HG03342 (cell line): Measurements from ENCODE around the gene B3GAT1.

ENCODE experiments used
- ATAC-seq: cut with Tn5 transposase; IDR thresholded peaks from one replicate; pipeline ENCODE4 v1.9.1; 2021; ENCODE audit warnings: mild to moderate bottlenecking, moderate library complexity; ENCODE audit not compliant: unreplicated experiment

B3GAT1 gene

GRCh38 chr11:134413043-134413825 lies 1.2 kb upstream of the B3GAT1 start:
- no peak for ATAC-seq

GRCh38 chr11:134410766-134411165 lies 1.3 kb downstream of the B3GAT1 start:
- no peak for ATAC-seq

- no peak for ATAC-seq
These were observed 2.3 kb downstream of the B3GAT1 start for GRCh38 chr11:134409552-134410429.

DNA sequence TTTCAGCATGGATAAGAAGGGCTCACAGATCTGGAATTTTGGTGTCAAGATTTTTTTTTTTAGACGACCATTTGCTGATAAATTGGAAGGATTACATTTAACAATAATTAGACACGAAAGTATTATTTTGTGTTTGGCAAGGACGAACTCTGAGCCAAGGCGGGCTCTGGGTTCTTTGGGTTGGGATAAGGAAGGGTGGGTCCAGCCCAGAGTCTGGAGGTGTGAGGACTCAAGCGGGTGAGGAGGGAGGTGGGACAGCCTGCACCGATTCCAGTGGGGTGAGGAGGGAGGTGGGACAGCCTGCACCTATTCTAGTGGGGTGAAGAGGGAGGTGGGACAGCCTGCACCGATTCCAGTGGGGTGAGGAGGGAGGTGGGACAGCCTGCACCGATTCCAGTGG lies 4.1 kb downstream of the B3GAT1 start:
- ATAC-seq, result no peak

- ATAC-seq, result no peak
These were observed 4.7 kb downstream of the B3GAT1 start for GRCh38 chr11:134407321-134407828.

DNA sequence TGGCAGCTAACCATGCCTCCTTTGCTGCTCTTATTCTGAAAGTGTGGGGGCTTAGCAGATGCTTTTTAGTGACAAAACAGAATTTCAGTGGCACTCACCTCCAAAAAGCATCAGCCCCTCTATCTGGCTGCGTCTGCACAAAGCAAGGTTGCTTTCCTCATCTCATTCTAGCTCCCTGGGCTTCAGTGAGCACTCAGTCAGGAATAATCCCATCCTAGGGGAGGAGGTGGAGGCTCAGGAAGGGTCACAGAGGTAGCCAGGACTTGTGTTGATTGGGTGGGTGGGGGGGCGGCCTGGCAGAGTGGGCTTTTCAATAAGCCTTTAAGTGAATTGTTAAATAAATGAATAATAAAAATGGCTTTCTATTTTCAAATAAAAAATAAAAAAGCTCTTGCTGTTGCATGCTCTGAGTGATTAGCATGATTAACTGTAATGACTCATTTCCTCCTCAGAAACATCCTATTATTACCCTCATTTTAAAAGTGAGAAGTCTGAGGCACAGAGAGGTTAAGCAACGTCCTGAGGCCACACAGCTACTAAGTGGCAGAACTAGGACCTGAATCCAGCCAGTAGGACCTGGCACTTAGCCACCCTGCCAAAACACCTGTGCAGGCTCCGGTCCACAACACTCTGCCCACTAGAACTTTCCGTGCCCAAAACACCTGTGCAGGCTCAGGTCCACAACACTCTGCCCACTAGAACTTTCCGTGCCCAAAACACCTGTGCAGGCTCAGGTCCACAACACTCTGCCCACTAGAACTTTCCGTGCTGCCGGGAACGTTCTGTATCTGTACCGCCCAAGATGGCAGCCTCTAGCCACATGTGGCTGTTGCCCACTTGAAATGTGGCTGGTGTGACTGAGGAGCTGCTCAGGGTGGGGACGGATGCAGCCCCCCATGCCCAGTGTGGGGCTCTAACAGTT lies 5.5 kb downstream of the B3GAT1 start:
- no peak for ATAC-seq

- ATAC-seq, result no peak
These were observed 6.2 kb downstream of the B3GAT1 start for GRCh38 chr11:134405841-134406240.

DNA sequence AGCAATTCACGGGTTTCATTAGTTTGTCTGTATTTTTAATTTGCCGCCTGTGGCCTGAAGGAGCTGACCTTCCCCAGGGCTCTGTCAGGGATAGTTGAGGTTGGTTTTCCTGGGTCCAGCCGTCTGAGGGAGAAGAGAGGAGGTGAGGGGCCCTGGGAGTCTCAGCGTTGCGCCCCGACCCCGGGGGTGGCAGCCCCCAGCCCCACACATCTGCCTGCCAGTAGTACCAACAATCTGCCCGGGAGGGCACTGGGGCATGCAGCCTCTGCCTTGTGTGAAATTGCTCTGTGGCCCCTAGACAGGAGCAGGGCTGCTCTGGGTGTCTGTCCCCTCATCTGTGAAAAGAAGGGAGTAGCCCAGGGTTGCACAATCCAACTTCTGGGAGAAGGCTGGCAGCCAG lies 6.6 kb downstream of the B3GAT1 start:
- no peak for ATAC-seq

DNA sequence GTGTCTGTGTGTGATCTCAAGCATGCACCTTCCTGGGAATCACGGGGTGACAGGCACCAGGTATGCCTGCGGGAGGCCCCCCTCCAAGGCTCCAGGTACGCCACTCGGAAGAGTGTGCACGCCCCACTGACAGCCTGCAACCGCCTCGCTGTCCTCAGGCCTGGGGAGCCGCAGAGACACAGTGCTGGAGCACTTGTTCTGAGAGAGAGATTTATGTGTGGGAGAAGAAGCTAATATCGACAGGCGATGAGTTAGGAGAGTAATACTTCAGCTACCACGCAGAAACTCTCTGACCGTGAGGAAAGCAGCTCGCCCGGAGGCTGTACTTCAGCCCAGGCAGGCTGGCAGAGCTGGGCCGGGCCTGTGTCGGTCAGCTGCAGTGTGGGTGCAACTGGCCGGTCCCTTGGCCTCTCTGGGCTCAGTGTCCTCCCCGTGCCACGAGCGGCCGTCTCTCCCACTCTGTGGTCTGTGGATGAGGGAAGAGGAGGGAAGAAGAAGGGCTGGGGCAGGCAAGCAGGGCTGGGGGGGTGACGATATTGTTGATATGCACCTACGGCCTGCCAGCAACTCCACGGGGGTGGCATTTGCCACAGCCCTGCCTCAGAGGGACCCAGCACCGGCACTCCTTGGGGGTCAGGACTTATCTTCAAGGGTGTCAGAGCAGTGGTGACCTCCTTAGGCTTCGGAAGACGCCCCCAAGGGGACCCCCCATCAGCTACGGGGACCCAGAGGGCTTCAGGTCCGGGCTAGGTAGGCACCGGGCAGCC lies 7.3 kb downstream of the B3GAT1 start:
- no peak for ATAC-seq

GRCh38 chr11:134402910-134403309 lies 9.1 kb downstream of the B3GAT1 start:
- no peak for ATAC-seq

- no peak for ATAC-seq
These were observed 9.9 kb downstream of the B3GAT1 start for GRCh38 chr11:134401825-134402809.

GRCh38 chr11:134399996-134400395 lies 12.0 kb downstream of the B3GAT1 start:
- ATAC-seq, result no peak

DNA sequence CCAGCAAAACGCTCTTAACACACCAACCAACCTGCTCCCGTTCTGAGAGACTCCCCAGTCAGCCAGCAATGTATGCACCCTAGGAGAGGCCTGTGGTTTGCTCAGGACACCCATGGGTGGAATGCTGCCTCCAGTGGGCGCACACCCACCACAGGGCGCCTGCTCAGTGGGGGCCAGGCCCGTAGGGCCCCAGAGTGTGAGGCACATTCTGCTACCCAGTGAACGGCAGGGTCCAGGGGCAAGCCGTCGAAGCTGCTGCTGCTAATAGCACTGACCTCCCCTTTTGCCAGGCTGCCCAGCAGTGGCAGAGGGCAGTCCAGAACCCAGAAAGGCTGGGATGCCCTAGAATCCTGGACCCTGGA lies 12.8 kb downstream of the B3GAT1 start:
- ATAC-seq, result no peak

GRCh38 chr11:134398644-134399292 lies 13.3 kb downstream of the B3GAT1 start:
- ATAC-seq, result no peak

DNA sequence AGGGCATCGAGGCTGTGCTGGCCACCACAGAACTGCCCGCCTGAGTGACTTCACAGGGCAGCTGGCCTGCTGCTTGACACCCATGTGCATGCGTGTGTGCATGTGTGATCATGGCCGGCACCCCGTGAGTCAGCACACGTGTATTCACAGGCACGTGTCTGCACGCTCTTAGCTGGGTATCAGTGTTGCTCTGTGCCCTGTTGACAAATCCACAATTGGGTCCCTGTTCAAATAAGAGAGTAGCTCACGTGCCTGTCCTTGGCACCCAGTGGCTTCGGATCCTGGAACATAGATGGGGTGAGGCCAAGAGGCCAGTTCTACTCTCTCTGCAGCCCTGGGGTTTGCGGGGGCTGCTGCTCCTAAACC lies 14.0 kb downstream of the B3GAT1 start:
- no peak for ATAC-seq

GRCh38 chr11:134397304-134398078 lies 14.6 kb downstream of the B3GAT1 start:
- ATAC-seq, result no peak

DNA sequence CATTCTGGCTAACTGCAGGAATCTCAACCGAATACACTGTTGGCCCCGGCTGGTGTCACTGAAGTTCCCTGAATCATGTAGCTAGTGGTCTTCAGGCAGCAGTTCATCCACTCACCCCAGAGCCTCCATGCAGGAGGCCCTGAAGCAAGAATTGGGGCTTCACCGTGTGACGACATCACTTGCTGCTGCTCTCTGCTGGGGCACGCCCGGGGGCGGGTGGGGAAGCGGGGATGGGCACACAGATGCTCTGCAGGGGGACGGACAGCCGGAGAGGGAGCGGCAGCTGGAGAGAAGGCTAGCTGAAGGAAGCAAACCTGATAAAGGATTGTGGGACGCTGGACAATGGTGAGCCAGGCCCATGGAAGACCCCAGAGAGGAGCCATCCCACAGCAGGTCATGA lies 17.0 kb downstream of the B3GAT1 start:
- ATAC-seq, result no peak

DNA sequence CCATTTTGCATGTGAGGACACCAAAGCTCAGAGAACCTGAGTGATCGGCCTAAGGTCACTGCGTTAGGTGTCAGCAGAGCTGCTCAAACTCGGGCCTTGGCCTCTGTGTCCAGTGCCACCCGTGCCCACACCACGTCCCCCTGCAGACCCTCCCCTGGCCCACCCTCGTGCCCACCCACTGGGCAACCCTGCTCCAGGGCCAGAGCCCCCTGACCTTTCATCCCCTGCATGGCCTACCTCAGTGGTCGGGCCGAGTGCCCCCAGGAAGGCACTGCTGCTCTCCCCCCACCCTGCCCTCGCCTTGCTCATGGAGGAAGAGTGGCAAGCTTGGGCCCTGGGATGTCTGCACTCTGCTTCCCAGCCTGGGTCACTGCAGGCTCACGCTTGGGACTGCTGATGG lies 17.7 kb downstream of the B3GAT1 start:
- no peak for ATAC-seq
